GM19025 (cell line): ENCODE data around the gene ZNF326.

Experiments used
- ATAC-seq: cut with Tn5 transposase; IDR thresholded peaks from one replicate; pipeline ENCODE4 v1.9.1; 2021; ENCODE audit warnings: mild to moderate bottlenecking, low read depth, moderate library complexity; ENCODE audit not compliant: unreplicated experiment

ZNF326 gene

GRCh38 chr1:90067194-90067931 is 72.5 kb downstream of the ZNF326 start:
- no peak for ATAC-seq

GRCh38 chr1:90068611-90069280 is 73.8 kb downstream of the ZNF326 start:
- ATAC-seq = no peak

GRCh38 chr1:90074137-90074536 is 79.2 kb downstream of the ZNF326 start:
- ATAC-seq = no peak

- no peak for ATAC-seq
Observed at GRCh38 chr1:90074566-90074965, 79.7 kb downstream of the ZNF326 start.

GRCh38 chr1:90074970-90075391 is 80.1 kb downstream of the ZNF326 start:
- ATAC-seq = no peak

- no peak for ATAC-seq
Observed at GRCh38 chr1:90083995-90084394, 89.1 kb downstream of the ZNF326 start.
